ENCODE results near the gene CRACR2B. TPM values are rescaled to one million over a fixed set of nuclear protein-coding genes. Genes with fewer than 3 reads are reported as not detected.

CRACR2B gene
- total RNA-seq, 3 donors from 2014 or later, result 0.18 to 0.30 (median 0.28) TPM

- peaks cover 7% of the 10 kb centered on the region for H3K36me3 Mint-ChIP-seq (ENCODE audit: insufficient read depth)
- no peak overlapping the region for H3K4me3 Mint-ChIP-seq
- H3K4me1 Mint-ChIP-seq (ENCODE audit: low read depth), result peaks cover 9% of the 10 kb centered on the region
- DNase-seq, result no peak
- ATAC-seq, result no peak
- no peaks in the 10 kb centered on the region for H3K9me3 Mint-ChIP-seq
- peaks cover 1% of the 10 kb centered on the region for H3K27me3 Mint-ChIP-seq (ENCODE audit: low read depth)
Measured at GRCh38 chr11:791658-792534, 35.8 kb upstream of the CRACR2B start.

DNA sequence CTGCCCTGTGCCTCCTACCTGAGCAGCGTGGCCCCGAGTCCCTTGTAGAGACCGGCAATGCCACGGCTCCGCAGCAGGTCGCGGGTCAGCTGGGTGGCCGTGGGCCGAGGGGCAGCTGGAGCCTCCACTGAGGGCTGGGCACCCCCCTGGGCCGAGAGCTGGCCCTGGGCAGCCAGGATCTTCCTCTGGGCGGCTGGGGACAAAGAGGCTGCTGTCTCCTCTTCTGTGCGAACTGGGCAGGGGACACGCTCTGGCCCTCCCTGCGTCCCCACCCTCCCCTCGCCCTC is 35.2 kb upstream of the CRACR2B start:
- peaks cover 1% of the 10 kb centered on the region for H3K27me3 Mint-ChIP-seq (ENCODE audit: low read depth)
- peaks cover 7% of the 10 kb centered on the region for H3K36me3 Mint-ChIP-seq (ENCODE audit: insufficient read depth)
- H3K4me1 Mint-ChIP-seq (ENCODE audit: low read depth), result peaks cover 12% of the 10 kb centered on the region
- no peak overlapping the region for H3K4me3 Mint-ChIP-seq
- DNase-seq (no peak), ATAC-seq (no peak)
- no peaks in the 10 kb centered on the region for H3K9me3 Mint-ChIP-seq

DNA sequence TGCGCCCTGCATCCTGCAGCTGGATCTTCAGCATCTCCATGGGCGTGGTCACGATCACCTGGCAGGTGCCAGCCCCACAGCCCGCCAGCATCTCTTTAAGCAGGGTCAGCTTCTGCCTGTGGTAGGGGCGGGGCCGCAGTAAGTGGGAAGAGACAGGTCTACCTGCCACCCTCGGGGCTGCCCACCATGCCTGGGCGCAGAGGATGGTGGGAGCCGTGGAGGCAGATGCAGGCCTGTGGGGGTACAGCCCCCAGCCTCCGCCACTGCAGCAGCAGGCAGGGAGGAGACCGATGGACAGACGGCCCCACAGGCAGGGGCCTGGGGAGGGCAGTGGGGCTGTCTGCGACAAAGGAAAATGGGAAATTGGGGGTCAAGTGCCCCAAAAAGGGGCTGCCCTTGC is 34.8 kb upstream of the CRACR2B start:
- H3K27me3 Mint-ChIP-seq (ENCODE audit: low read depth), result peaks cover 1% of the 10 kb centered on the region
- no peaks in the 10 kb centered on the region for H3K9me3 Mint-ChIP-seq
- DNase-seq (no peak), ATAC-seq (no peak)
- no peak overlapping the region for H3K4me3 Mint-ChIP-seq
- H3K36me3 Mint-ChIP-seq (ENCODE audit: insufficient read depth), result peaks cover 7% of the 10 kb centered on the region
- peaks cover 11% of the 10 kb centered on the region for H3K4me1 Mint-ChIP-seq (ENCODE audit: low read depth)

DNA sequence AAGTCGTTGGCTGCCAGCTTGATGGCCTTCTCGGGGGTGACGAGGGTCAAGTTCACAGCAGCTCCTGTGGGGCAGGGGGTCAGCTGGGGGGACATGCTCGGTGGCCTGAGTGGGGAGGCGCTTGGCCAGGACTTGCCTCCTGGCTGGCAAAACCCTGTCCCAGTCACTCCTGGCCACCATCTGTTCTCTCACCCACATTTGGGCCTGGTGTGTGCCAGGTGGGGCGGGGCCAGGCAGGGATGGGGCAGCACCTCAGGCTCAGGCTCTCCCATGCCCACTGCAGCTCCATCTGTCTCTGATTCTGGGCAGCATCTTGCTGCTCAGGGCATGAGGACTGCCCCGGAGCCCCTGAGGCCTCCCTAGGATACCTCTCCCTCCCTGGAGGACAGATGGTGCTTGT is 34.2 kb upstream of the CRACR2B start:
- Mint-ChIP-seq H3K4me1 (ENCODE audit: low read depth) (peaks cover 9% of the 10 kb centered on the region), H3K27me3 (ENCODE audit: low read depth) (peaks cover 1% of the 10 kb centered on the region), H3K36me3 (ENCODE audit: insufficient read depth) (peaks cover 7% of the 10 kb centered on the region), H3K4me3 (peak overlapping the region; percentile 46), H3K9me3 (no peaks in the 10 kb centered on the region)
- ATAC-seq, result no peak
- no peak for DNase-seq

- ATAC-seq (no peak), DNase-seq (no peak)
- peaks cover 9% of the 10 kb centered on the region for H3K4me1 Mint-ChIP-seq (ENCODE audit: low read depth)
- peak overlapping the region; percentile 93 for H3K4me3 Mint-ChIP-seq
- no peaks in the 10 kb centered on the region for H3K9me3 Mint-ChIP-seq
- peaks cover 7% of the 10 kb centered on the region for H3K36me3 Mint-ChIP-seq (ENCODE audit: insufficient read depth)
- H3K27me3 Mint-ChIP-seq (ENCODE audit: low read depth), result peaks cover 1% of the 10 kb centered on the region
Measured at GRCh38 chr11:794013-794765, 33.5 kb upstream of the CRACR2B start.

- DNase-seq (no peak), ATAC-seq (no peak)
- H3K27me3 Mint-ChIP-seq (ENCODE audit: low read depth), result no peaks in the 10 kb centered on the region
- no peaks in the 10 kb centered on the region for H3K9me3 Mint-ChIP-seq
- peaks cover 9% of the 10 kb centered on the region for H3K4me1 Mint-ChIP-seq (ENCODE audit: low read depth)
- peak overlapping the region; percentile 93 for H3K4me3 Mint-ChIP-seq
- H3K36me3 Mint-ChIP-seq (ENCODE audit: insufficient read depth), result peaks cover 7% of the 10 kb centered on the region
Measured at GRCh38 chr11:794766-795633, 32.7 kb upstream of the CRACR2B start.

DNA sequence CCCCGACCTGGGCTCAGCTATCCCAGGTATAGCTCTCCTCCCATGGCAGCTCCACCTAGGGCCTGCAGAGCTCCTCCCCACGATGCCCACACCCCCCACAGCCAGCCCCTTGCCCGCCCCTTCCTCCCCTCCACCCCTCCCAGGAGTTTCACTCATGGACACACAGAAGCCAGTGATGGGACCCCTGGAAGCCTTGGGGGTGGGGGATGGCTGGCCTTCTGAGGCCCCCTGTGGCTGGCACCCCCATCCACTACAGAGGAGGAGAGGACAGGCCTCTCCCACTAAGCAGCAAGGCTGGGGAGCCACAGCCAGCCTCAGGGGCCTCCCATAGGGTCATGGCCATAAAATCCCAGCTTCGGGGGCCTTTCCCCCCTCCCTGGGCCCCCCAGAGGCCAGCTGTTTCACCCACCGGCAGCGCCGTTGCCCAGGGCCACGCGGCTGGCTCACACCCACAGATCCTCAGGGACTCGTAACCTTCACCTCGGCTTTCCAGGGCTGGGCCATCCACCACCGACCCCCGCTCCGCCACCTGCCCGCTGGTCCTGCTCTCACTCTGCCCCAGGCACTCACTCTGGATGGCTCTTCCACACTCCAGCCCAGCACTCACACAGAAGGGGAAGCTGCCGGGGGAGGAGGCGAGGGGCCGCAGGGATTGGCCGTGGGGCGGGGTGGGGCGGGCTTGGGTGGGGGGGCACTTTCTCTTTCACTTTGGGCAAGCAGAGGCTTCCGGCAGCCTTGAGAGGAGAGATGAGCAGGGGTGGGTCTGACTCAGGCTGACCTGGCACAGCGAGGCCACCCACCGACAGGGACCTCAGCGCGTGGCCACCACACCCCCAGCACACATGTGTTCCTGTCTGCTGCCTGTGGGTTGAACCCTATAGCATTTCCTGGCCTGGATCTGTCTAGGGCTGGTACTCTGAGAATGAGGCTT is 31.8 kb upstream of the CRACR2B start:
- Mint-ChIP-seq H3K4me1 (ENCODE audit: low read depth) (peaks cover 9% of the 10 kb centered on the region), H3K4me3 (peak overlapping the region; percentile 93), H3K9me3 (no peaks in the 10 kb centered on the region), H3K27me3 (ENCODE audit: low read depth) (no peaks in the 10 kb centered on the region), H3K36me3 (ENCODE audit: insufficient read depth) (peaks cover 7% of the 10 kb centered on the region)
- DNase-seq (peak; percentile 71), ATAC-seq (peak; percentile 68 to 73)

DNA sequence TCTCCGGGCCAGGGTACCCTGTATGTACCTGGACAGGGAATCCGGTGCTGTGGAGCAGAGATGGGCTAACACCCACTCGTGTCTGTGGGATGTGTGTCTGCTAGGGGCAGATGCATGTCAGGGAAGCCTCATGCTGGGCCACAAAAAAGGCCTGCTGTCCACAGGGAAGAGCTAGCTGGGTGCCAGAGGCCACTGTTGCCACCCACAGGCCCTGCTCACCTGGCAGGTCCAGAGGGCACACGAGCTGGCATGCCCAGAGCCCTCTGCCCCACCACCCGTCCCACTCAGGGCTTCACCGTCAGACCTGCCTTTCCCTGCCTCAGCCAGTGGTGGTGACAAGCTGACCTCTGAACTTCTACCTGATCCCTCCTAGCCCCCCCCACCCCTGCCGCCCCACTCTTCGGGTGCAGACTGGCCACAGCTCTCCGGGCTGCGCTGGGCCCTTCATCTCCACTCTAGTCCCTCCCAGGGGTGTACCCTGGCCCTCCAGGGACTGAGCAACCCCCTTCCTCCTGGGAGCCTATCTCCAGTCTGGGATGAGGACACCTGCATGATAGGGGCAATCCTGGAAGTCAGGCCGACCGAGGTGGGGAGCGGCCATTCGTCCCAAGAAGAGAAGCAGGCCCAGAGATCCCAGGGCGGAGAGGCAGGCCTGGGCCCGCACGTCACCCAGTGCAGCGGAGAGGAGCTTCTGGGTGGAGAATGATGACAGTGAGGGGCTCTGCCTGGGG is 31.0 kb upstream of the CRACR2B start:
- H3K27me3 Mint-ChIP-seq (ENCODE audit: low read depth), result no peaks in the 10 kb centered on the region
- peak overlapping the region; percentile 93 for H3K4me3 Mint-ChIP-seq
- DNase-seq (no peak), ATAC-seq (no peak)
- peaks cover 9% of the 10 kb centered on the region for H3K4me1 Mint-ChIP-seq (ENCODE audit: low read depth)
- H3K36me3 Mint-ChIP-seq (ENCODE audit: insufficient read depth), result peaks cover 3% of the 10 kb centered on the region
- H3K9me3 Mint-ChIP-seq, result no peaks in the 10 kb centered on the region

DNA sequence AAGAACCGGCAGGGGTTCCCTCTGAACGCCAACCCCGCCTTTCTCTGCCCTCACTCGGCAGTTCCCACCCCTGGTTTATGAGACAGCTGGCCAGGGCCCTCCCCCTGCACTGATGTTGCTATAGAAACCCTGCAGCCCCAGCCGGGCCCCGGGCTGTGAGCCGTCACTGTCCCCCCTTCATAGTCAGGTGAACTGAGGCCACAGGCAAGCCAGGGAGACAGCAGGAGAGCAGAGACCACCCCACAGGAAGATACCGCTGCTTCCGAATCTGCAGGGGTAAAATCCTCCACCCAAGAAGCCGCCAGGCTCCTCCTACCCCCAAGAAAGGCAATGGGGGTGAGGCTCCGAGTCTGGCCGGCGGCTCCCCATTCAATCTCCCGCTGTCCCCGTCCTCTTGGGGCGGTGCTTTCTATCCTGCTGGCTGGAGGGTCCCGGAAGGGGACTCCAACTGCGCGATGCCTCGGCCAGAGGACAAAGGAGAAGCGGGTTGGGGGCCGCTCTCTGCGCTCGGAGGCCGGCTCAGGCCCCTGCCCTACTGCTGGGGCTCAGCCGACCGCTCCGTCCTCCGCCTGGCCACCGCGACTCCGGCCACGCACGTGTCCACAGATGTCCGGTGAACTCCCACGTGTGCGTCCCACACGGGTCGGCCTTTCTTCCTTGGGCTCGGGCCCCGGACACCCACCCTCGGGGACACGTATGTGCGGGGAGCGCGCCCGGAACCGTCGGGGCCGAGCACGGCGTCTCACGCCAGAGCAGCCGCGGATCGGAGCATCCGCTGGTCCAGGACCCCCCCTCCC is 30.2 kb upstream of the CRACR2B start:
- H3K4me1 Mint-ChIP-seq (ENCODE audit: low read depth), result peaks cover 9% of the 10 kb centered on the region
- no peaks in the 10 kb centered on the region for H3K27me3 Mint-ChIP-seq (ENCODE audit: low read depth)
- DNase-seq (peak; percentile 57), ATAC-seq (peak; percentile 42 to 47)
- H3K4me3 Mint-ChIP-seq, result peak overlapping the region; percentile 93
- no peaks in the 10 kb centered on the region for H3K36me3 Mint-ChIP-seq (ENCODE audit: insufficient read depth)
- no peaks in the 10 kb centered on the region for H3K9me3 Mint-ChIP-seq

DNA sequence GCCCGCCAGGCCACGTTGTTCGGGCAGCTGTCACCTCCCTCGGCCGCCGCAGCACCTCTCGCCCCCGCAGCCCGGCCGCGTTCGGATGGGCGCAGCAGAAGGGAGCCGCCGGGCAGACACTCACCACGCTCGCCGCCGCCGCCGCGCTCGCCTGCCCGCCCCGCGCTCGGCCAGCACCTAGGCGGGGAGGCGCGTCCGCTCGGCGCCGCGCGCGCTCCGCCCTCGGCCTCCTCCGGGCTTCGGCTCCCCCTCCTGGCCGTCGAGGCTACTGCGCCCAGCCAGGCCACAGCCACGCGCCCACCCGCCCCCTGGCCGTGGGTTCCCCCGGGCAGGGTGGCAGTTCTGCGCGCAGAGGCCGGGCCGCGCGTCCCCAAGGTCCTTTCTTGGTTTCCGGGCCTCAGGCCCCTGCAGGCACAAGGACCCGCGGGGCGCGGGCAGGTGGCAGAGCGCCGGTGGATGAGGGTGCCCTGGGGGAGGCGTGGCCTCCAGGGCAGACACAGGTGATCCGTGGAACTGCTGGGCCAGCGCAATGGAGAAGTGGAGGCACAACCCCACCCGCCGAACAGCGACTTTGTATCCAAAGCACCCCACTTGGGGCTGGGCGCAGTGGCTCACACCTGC is 29.5 kb upstream of the CRACR2B start, which contains the start of gene SLC25A22:
TSS of gene SLC25A22 (minus strand) at position 189 of the 621 bp plus-strand sequence. CDS start 3,275 bp downstream, outside the sequence.
- Mint-ChIP-seq H3K27me3 (ENCODE audit: low read depth) (no peaks in the 10 kb centered on the region), H3K4me3 (peak within 1 kb of the TSS; percentile 93), H3K9me3 (no peaks in the 10 kb centered on the region), H3K4me1 (ENCODE audit: low read depth) (peaks cover 11% of the 10 kb centered on the region), H3K36me3 (ENCODE audit: insufficient read depth) (no peaks in the 10 kb centered on the region)
- peak; percentile 80 for DNase-seq
- peak; percentile 57 to 65 for ATAC-seq

- Mint-ChIP-seq H3K9me3 (no peaks in the 10 kb centered on the region), H3K27me3 (ENCODE audit: low read depth) (no peaks in the 10 kb centered on the region), H3K36me3 (ENCODE audit: insufficient read depth) (no peaks in the 10 kb centered on the region), H3K4me3 (no peak overlapping the region), H3K4me1 (ENCODE audit: low read depth) (peaks cover 18% of the 10 kb centered on the region)
- ATAC-seq, result no peak
- DNase-seq, result no peak
Measured at GRCh38 chr11:799641-800316, 27.9 kb upstream of the CRACR2B start.
